GM12873 (cell line): ENCODE data around the gene CCL13.

Experiments used
- TF ChIP-seq, protein P1 (sequence below): IDR thresholded peaks from 2 replicates; pipeline ENCODE4 v1.5.1; 2012; ENCODE audit warnings: low read depth, mild to moderate bottlenecking, moderate library complexity, low read length, control low read depth; ENCODE audit not compliant: insufficient read depth; ENCODE audit errors: missing control alignments

CCL13 gene

DNA sequence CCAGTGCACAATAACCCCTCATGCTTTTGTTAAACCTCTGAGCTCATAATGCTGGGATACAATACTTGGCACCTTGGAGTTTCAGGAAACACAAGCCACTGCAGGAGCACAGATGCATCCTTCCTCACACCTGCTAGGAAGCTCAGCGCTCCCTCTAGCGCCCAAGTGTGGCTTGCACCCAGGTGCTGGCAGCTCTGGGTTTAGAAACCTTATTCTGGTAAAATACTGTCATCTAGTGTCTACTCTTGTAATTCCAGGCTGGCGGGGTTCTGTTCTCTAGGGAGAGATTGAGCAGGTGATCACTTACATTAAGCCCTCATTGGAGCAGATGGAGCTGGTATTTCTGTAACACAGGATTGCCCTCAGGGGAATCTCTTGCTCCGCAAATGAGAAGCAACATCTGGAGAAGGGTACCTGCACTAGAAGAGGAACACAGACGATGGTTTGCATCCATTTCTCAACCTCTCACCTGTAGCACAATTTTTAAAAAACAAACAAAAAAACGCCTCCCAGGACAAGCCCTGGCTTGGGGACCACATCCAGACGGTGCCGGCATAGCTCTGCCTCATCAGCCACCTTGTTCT lies 5.3 kb downstream of the CCL13 start:
- TF ChIP-seq, protein P1, sequence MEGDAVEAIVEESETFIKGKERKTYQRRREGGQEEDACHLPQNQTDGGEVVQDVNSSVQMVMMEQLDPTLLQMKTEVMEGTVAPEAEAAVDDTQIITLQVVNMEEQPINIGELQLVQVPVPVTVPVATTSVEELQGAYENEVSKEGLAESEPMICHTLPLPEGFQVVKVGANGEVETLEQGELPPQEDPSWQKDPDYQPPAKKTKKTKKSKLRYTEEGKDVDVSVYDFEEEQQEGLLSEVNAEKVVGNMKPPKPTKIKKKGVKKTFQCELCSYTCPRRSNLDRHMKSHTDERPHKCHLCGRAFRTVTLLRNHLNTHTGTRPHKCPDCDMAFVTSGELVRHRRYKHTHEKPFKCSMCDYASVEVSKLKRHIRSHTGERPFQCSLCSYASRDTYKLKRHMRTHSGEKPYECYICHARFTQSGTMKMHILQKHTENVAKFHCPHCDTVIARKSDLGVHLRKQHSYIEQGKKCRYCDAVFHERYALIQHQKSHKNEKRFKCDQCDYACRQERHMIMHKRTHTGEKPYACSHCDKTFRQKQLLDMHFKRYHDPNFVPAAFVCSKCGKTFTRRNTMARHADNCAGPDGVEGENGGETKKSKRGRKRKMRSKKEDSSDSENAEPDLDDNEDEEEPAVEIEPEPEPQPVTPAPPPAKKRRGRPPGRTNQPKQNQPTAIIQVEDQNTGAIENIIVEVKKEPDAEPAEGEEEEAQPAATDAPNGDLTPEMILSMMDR = peak; percentile 99

DNA sequence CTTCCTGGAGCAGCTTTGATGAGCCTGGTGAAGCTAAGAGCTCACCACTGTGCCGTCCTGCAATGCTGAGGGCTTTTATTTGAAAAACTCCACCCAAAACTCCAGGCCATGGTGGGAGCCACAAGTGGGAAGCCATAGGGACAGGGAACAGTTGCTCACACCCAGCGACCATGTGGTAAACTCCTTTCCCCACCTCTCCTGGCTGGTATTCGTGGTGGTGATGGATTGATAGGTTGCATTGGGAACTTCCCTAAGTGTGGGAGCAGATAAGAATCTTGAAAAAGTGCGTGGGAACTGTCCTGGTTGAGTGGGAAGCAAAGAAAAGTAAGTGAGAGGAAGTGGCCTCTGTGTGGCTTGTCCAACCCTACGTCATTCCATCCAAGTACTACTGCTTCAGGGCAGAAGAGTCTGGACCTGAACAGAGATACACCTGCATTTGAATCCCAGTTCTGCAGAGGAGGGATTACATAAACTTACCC lies 6.9 kb downstream of the CCL13 start, which contains the start of gene CCL1:
CCL1 (minus strand) TSS at position 51 of the 479 bp plus-strand sequence. CDS start 72 bp downstream, outside the sequence.
- TF ChIP-seq, protein P1 = no peak

DNA sequence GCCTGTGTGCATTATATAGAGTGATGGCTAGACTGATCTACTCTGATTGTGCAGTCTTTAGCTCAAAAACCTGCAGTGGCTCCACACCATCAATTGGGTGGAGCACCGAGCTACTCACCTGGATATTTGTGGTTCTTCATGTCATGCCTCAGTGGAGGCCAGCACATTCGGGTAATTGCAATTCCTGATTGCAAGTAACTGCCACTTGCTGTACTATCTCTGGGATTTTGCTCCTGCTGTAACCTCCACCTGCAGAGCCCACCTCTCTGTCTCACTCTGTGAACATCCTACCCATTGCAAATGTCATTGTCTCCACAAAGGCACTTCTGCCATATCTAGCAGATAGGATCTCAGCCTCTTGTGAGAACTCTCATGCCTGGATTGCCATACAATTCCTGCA lies 8.5 kb downstream of the CCL13 start:
- TF ChIP-seq, protein P1 = no peak

DNA sequence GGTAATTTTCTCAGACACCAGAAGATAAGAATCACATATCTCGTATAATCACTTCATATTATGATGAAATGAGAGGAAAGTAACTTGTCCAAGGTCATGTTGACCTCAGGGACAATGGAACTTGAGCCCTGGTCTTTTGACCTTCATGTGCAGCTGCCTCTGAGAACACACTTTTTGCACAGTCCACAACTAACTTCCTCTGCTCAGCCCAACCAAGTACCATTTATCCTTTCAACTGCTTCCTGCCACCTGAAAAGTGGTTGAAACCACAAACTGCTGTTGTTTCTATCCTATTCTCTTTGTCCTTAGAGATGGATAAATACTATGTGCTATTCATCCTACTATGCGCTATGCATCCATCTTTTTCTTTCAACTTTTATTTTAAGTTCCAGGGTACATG lies 9.1 kb downstream of the CCL13 start:
- TF ChIP-seq, protein P1 = no peak

DNA sequence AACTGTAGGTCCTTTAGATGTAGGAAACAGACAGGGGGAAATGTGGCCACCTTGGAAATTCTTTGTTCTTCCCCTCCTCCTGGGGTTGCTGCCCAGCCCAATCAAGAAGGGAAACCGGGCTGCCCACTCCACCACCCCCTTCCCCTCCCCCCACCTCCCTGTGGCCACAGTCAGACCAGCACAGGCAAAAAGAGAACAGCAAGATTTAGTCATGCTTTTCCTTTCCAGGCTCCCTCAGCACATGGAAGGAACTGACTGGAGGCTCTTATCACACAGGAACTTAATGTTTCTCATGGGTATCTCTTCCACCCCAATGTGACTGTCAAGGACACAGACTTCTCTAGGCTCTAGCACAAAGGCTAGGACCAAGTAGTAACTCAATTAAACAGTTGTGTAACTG lies 9.7 kb downstream of the CCL13 start:
- TF ChIP-seq, protein P1 = no peak

DNA sequence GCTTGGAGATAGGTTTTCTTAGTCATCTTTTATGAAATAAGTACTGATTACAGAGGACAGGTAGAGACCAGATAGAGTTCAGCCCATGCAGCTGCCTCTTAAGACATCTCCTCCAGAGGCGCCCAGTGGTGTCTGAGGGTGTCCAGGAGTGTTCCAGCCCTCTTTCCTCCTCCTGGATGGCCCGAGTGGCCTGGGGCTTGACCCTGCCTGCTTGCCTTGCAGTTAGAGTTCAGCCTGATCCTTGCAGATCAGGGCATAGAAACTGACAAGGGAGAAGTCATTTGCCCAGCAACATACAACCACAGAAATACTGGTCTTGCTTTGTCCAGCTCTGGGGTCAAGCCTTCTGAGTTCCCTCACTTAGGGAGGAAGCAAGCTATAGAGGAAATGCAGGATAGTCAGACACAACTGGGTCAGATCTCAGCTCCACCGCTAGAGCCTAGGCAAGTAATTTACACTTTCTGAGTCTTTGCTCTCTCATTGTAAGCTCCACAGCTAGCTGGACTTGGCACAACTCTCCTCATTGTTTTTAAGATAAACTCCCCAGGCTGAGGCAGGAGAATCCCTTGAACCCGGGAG lies 10.3 kb downstream of the CCL13 start:
- TF ChIP-seq, protein P1 = no peak

DNA sequence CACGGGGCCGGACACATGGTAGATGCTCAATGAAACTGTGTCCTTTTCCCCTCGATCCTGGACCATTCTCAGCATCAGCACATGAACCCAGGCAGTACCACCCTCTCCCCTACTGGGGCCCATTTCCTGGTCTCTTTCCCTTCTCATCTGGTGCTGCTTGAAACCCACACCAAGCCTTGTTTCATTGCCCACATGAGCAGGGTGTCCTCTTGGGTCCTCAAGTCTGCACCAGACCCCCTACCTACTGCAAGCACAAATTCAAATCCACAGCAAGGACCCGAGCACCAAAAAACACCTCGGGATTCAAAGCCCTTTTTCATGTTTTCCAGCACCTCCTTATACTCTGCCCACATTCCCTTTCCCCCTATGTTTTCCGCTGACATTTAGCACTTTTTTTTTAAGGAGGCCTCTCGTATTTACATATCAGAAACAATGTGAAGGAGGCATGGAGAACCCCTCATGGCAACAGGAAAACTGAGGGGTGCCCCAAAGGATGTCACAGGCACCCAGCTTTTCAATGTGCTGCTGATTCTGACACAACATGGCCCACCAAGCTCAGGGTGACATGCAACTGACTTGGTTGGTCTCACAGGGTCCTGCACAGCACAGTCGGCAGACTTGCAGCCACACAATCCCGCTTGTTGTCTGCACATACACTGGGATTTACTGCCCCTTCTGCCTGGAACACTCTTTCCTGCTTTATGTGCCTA lies 11.4 kb downstream of the CCL13 start:
- TF ChIP-seq, protein P1 = no peak
